ENCODE data around the gene AUTS2.

AUTS2 gene

GRCh38 chr7:70837589-70837988 is 1239.3 kb downstream of the AUTS2 start:
- no peak for DNase-seq

DNA sequence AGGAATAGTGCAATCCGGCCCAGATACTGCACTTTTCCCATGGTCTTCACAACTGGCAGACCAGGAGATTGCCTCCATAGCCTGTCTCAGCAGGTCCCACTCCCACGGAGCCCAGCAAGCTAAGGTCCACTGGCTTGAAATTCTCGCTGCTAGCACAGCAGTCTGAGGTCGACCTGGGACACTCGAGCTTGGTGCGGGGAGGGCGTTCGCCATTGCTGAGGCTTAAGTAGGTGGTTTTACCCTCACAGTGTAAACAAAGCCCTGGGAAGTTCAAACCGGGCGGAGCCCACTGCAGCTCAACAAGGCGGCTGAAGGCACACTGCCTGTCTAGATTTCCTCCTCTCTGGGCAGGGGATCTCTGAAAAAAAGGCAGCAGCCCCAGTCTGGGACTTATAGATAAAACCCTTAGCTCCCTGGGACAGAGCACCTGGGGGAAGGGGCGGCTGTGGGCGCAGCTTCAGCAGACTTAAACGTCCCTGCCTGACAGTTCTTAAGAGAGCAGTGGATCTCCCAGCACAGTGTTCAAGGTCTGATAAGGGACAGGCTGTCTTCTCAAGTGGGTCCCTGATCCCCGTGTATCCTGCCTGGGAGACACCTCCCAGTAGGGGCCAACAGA is 1240.1 kb downstream of the AUTS2 start:
- no peak for DNase-seq
